ENCODE measurements around the gene GLMN.
"Not testable (repeated sequence)": the region's sequence is repeated elsewhere in the genome, so short reads cannot be mapped to it uniquely, and the experiment has no call there.

Gene GLMN

DNA sequence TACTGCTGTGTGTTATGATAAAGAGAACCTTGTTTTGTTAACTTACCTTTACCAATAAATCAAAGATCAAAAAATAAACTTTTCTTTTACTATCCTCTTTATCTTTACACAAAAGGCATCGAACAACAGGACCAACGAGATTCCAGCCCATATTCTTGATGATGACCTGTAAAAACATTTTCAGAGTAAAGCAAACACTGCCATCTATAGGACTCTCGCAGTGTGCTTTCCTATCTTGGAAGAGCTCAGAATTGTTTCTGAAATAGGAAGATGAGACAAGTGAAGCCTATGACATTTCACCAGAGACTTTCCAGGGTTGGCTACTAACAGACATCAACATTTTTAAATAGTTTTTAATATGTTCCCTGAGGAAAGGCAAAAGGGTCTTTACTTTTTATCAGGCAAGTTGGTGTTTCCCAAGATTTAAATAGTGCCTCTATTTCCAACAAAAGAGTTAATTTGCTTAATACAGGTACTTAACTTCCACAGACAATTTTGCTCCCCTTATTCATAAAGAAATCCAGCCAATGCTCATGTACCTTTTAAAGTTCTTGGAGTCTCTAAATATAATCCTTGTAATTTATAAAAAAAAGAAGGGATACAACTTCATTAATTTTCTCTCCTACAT, 7.3 kb downstream of the GLMN start:
- no peaks in the 10 kb centered on the region for H3K9me3 ChIP-seq (ENCODE audit: control insufficient read depth, low read length)
- H3K27me3 ChIP-seq (replicated peaks; ENCODE audit: control insufficient read depth, insufficient read depth, low read length), result no peaks in the 10 kb centered on the region
- H3K9ac ChIP-seq (ENCODE audit: low read length), result no peak overlapping the region
- DNase-seq (ENCODE audit: low read depth), result peak; percentile 83
- no peak overlapping the region for H3K4me3 ChIP-seq (ENCODE audit: low read length)
- peaks cover 41% of the 10 kb centered on the region for H3K36me3 ChIP-seq (ENCODE audit: control insufficient read depth, insufficient read depth, low read length, severe bottlenecking)
- H3K4me1 ChIP-seq (ENCODE audit: control insufficient read depth, insufficient read depth, low read length), result peaks cover 6% of the 10 kb centered on the region

DNA sequence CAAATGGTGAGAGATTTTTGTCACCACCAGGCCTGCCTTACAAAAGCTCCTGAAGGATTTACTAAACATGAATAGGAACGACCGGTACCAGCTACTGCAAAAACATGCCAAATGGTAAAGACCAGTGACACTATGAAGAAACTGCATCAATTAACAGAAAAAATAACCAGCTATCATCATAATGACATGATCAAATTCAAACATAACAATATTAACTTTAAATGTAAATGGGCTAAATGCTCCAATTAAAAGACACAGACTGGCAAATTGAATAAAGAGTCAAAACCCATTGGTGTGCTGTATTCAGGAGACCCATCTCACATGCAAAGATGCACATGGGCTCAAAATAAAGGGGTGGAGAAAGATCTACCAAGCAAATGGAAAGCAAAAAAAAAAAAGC, 17.4 kb downstream of the GLMN start:
- H3K4me3 ChIP-seq (ENCODE audit: low read length); H3K4me1 ChIP-seq (ENCODE audit: control insufficient read depth, insufficient read depth, low read length); H3K9me3 ChIP-seq (ENCODE audit: control insufficient read depth, low read length); DNase-seq (ENCODE audit: low read depth); H3K9ac ChIP-seq (ENCODE audit: low read length); H3K27me3 ChIP-seq (replicated peaks; ENCODE audit: control insufficient read depth, insufficient read depth, low read length): not testable (repeated sequence)
- peaks cover 10% of the 10 kb centered on the region for H3K36me3 ChIP-seq (ENCODE audit: control insufficient read depth, insufficient read depth, low read length, severe bottlenecking)

DNA sequence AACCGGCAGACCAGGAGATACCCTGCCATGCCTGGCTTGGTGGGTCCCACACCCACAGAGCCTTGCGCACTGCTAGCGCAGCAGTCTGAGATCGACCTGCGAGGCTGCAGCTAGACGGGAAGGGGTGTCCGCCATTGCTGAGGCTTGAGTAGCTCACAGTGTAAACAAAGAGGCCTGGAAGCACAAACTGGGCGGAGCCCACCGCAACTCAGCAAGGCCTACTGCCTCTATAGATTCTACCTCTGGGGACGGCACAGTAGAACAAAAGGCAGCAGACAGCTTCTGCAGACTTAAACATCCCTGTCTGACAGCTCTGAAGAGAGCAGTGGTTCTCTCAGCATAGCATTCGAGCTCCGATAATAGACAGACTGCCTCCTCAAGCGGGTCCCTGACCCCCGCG, 19.0 kb downstream of the GLMN start:
- DNase-seq (ENCODE audit: low read depth); H3K27me3 ChIP-seq (replicated peaks; ENCODE audit: control insufficient read depth, insufficient read depth, low read length); H3K4me3 ChIP-seq (ENCODE audit: low read length); H3K9ac ChIP-seq (ENCODE audit: low read length); H3K9me3 ChIP-seq (ENCODE audit: control insufficient read depth, low read length); H3K4me1 ChIP-seq (ENCODE audit: control insufficient read depth, insufficient read depth, low read length): not testable (repeated sequence)
- peaks cover 13% of the 10 kb centered on the region for H3K36me3 ChIP-seq (ENCODE audit: control insufficient read depth, insufficient read depth, low read length, severe bottlenecking)

DNA sequence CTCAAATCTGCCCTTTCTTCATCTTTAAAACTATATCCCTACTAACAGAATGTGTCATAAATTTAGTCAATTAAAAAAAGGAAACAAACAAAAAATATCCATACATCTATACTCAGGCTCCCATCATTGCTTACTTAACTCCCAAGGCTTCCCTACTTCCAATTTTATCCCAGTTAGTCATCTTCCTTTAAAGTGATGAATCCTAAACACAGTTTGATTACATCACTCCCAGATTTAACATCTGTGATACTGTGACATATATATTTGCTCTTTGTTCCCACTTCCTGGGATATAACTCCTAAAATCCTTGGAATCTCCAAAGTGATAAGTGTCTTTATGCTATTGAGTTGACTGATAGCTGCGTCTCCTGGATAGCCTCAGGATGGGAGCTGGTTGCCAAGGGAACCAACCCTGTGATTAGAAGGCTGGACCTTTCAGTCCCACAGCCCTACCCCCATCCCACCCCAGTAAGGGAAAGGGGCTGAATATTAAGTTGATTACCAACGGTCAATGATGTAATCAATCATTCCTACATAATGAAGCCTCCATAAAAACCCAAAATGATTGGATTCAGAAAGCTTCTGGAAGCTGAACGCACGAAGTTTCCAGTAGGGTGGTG, 21.6 kb downstream of the GLMN start:
- H3K4me3 ChIP-seq (ENCODE audit: low read length), result no peak overlapping the region
- DNase-seq (ENCODE audit: low read depth), result peak; percentile 11
- no peaks in the 10 kb centered on the region for H3K9me3 ChIP-seq (ENCODE audit: control insufficient read depth, low read length)
- no peaks in the 10 kb centered on the region for H3K4me1 ChIP-seq (ENCODE audit: control insufficient read depth, insufficient read depth, low read length)
- no peak overlapping the region for H3K9ac ChIP-seq (ENCODE audit: low read length)
- peaks cover 30% of the 10 kb centered on the region for H3K36me3 ChIP-seq (ENCODE audit: control insufficient read depth, insufficient read depth, low read length, severe bottlenecking)
- no peaks in the 10 kb centered on the region for H3K27me3 ChIP-seq (replicated peaks; ENCODE audit: control insufficient read depth, insufficient read depth, low read length)

DNA sequence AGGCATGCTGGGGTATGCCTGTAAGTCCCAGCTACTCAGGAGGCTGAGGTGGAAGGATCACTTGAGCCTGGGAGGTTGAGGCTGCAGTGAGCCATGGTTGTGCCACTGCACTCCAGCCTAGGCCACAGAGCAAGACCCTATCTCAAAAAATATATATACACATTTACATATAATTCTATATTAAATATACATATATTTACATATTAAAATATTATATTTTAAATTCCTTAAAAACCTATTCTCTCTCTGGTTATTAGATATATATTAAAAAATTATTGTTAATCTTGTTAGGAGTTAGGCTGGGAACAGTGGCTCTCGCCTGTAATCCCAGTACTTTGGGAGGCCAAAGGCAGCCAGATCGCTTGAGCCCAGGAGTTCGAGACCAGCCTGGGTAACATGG, 22.7 kb downstream of the GLMN start:
- Histone ChIP-seq H3K27me3 (replicated peaks; ENCODE audit: control insufficient read depth, insufficient read depth, low read length) (no peaks in the 10 kb centered on the region), H3K4me3 (ENCODE audit: low read length) (no peak overlapping the region), H3K4me1 (ENCODE audit: control insufficient read depth, insufficient read depth, low read length) (no peaks in the 10 kb centered on the region), H3K9ac (ENCODE audit: low read length) (no peak overlapping the region), H3K36me3 (ENCODE audit: control insufficient read depth, insufficient read depth, low read length, severe bottlenecking) (peaks cover 32% of the 10 kb centered on the region), H3K9me3 (ENCODE audit: control insufficient read depth, low read length) (no peaks in the 10 kb centered on the region)
- no peak for DNase-seq (ENCODE audit: low read depth)

DNA sequence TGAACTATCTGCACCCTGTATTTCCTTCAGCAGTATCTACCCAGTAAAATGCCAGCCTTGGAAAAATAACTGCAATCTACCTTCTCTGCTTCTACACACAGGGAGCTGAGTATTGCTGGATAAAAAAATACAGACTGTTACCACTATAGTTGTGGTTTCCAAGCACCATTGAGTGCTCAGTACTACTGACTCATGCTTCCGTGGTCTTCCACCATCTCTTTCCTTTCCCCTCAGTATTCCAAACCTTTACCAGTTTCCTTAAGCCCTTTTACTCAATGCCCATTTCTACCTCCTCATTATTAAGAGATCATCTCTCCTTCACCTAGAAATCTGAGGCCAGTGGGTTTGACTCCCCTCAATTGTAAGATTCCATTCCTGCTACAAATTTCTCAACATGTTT, 23.8 kb downstream of the GLMN start:
- Histone ChIP-seq H3K36me3 (ENCODE audit: control insufficient read depth, insufficient read depth, low read length, severe bottlenecking) (peaks cover 38% of the 10 kb centered on the region), H3K9ac (ENCODE audit: low read length) (no peak overlapping the region), H3K27me3 (replicated peaks; ENCODE audit: control insufficient read depth, insufficient read depth, low read length) (no peaks in the 10 kb centered on the region), H3K4me1 (ENCODE audit: control insufficient read depth, insufficient read depth, low read length) (no peaks in the 10 kb centered on the region), H3K9me3 (ENCODE audit: control insufficient read depth, low read length) (no peaks in the 10 kb centered on the region), H3K4me3 (ENCODE audit: low read length) (no peak overlapping the region)
- DNase-seq (ENCODE audit: low read depth), result no peak

DNA sequence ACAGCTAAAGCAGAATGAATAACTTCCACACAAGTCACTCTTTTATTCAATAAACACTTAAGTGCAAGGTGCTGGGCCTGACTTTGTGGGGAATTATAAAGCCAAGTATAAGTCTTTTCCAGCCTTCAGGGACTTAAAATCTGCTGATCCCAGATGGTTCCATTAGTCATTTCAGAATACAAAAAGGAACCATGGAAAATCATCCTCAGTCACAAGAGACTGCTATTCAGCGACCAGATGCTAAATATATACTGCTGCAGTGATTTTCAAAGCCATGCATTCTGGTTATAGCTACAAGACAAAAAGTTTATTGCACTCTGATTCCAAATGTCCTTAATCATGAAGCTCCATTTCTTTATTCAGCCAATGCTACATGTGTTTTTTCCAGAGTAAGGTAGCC, 25.7 kb downstream of the GLMN start:
- no peak overlapping the region for H3K4me3 ChIP-seq (ENCODE audit: low read length)
- H3K36me3 ChIP-seq (ENCODE audit: control insufficient read depth, insufficient read depth, low read length, severe bottlenecking), result peaks cover 47% of the 10 kb centered on the region
- DNase-seq (ENCODE audit: low read depth), result no peak
- H3K4me1 ChIP-seq (ENCODE audit: control insufficient read depth, insufficient read depth, low read length), result no peaks in the 10 kb centered on the region
- no peaks in the 10 kb centered on the region for H3K27me3 ChIP-seq (replicated peaks; ENCODE audit: control insufficient read depth, insufficient read depth, low read length)
- no peaks in the 10 kb centered on the region for H3K9me3 ChIP-seq (ENCODE audit: control insufficient read depth, low read length)
- H3K9ac ChIP-seq (ENCODE audit: low read length), result no peak overlapping the region

DNA sequence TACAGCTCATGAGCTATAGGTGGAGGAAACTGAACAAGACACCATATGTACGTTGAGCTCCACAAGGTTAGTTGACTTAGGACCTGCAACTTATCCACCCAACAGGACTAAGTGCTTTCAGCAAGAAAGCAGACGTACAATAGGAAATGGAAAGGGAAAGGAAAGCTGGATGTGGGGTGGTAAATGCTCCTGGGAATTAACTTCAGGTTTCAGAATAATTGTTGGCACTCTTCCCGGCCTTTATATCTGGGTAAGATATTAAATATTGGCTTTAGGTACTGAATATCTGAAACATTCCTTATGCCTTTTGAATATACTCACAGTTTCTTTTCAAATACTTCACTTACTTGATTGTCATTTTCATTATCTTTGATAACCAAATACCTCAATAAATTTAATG, 36.3 kb downstream of the GLMN start:
- no peaks in the 10 kb centered on the region for H3K9me3 ChIP-seq (ENCODE audit: control insufficient read depth, low read length)
- DNase-seq (ENCODE audit: low read depth), result no peak
- H3K36me3 ChIP-seq (ENCODE audit: control insufficient read depth, insufficient read depth, low read length, severe bottlenecking), result peaks cover 44% of the 10 kb centered on the region
- H3K9ac ChIP-seq (ENCODE audit: low read length), result no peak overlapping the region
- H3K4me3 ChIP-seq (ENCODE audit: low read length), result no peak overlapping the region
- no peaks in the 10 kb centered on the region for H3K4me1 ChIP-seq (ENCODE audit: control insufficient read depth, insufficient read depth, low read length)
- no peaks in the 10 kb centered on the region for H3K27me3 ChIP-seq (replicated peaks; ENCODE audit: control insufficient read depth, insufficient read depth, low read length)

DNA sequence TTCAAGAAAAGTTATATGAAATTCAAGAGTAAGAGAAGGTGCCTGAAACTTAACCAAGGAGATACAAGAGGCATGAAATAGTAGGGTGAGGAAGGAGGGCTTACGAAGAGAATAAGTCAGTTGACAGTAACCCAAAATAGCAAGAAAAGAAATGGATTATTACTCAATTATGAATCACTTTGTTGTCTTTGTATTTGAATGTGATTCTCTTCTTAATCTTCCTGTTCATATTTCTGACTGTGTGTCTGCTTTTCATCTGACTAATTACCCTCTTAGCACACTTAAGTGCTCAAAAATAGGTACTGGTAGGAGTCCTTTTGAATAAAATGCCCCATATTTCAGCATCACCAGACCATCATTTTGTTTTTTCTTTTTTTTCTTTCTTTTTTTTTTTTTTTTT, 39.4 kb downstream of the GLMN start:
- Histone ChIP-seq H3K36me3 (ENCODE audit: control insufficient read depth, insufficient read depth, low read length, severe bottlenecking) (peaks cover 40% of the 10 kb centered on the region), H3K27me3 (replicated peaks; ENCODE audit: control insufficient read depth, insufficient read depth, low read length) (no peaks in the 10 kb centered on the region), H3K9me3 (ENCODE audit: control insufficient read depth, low read length) (peaks cover 10% of the 10 kb centered on the region), H3K4me1 (ENCODE audit: control insufficient read depth, insufficient read depth, low read length) (no peaks in the 10 kb centered on the region), H3K9ac (ENCODE audit: low read length) (no peak overlapping the region), H3K4me3 (ENCODE audit: low read length) (no peak overlapping the region)
- DNase-seq (ENCODE audit: low read depth), result peak; percentile 2

DNA sequence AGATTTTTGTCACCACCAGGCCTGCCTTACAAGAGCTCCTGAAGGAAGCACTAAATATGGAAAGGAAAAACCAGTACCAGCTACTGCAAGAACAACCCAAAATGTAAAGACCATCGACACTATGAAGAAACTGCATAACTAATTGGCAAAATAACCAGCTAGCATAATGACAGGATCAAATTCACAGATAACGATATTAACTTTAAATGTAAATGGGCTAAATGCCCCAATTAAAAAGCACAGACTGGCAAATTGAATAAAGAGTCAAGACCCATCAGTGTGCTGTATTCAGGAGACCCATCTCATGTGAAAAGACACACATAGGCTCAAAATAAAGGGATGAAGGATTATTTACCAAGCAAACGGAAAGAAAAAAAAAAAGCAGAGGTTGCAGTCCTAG, 44.1 kb downstream of the GLMN start:
- H3K4me1 ChIP-seq (ENCODE audit: control insufficient read depth, insufficient read depth, low read length); H3K9ac ChIP-seq (ENCODE audit: low read length); DNase-seq (ENCODE audit: low read depth); H3K27me3 ChIP-seq (replicated peaks; ENCODE audit: control insufficient read depth, insufficient read depth, low read length); H3K9me3 ChIP-seq (ENCODE audit: control insufficient read depth, low read length); H3K4me3 ChIP-seq (ENCODE audit: low read length): not testable (repeated sequence)
- peaks cover 26% of the 10 kb centered on the region for H3K36me3 ChIP-seq (ENCODE audit: control insufficient read depth, insufficient read depth, low read length, severe bottlenecking)

DNA sequence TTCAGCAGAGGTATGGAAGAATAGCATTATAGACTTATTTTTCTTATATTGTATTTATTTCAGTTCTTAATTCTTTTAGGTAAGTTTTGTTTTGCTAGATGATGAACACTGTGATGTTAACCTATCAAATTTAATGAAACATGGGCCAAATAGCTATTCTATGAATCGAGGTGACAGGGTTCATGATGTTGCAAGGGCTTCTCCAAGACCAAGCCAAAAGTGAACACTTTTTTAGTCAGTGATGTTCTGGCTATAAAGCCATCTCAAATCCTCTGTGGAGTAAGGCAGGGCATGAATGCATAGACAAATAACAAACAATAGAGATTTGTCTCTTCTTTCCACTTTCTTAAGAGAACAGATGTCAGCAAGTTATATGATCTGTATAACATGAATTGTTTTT, 54.4 kb downstream of the GLMN start:
- Histone ChIP-seq H3K27me3 (replicated peaks; ENCODE audit: control insufficient read depth, insufficient read depth, low read length) (no peaks in the 10 kb centered on the region), H3K9me3 (ENCODE audit: control insufficient read depth, low read length) (no peaks in the 10 kb centered on the region), H3K4me1 (ENCODE audit: control insufficient read depth, insufficient read depth, low read length) (no peaks in the 10 kb centered on the region), H3K9ac (ENCODE audit: low read length) (no peak overlapping the region), H3K36me3 (ENCODE audit: control insufficient read depth, insufficient read depth, low read length, severe bottlenecking) (peaks cover 25% of the 10 kb centered on the region), H3K4me3 (ENCODE audit: low read length) (no peak overlapping the region)
- peak; percentile 15 for DNase-seq (ENCODE audit: low read depth)

DNA sequence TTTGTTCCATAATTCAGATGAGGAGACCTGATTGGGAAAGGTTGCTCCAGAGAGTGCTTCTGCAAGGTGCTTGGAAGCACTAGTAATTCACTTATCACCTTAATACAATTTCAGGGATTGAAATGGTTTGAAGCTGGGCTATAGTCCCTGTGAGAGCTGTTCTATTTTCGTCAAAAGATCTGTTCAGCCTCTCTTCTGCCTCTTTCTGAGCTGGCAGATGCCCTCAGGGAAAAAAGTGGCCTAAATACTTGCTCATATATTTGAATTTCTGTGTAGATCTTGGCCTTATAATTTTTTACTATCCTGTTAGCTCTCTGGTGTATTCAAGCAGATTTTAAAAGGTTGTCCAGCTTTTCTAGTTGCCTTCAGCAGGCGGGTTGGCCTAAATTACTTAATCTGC, 58.8 kb downstream of the GLMN start:
- H3K4me3 ChIP-seq (ENCODE audit: low read length), result no peak overlapping the region
- no peaks in the 10 kb centered on the region for H3K9me3 ChIP-seq (ENCODE audit: control insufficient read depth, low read length)
- H3K4me1 ChIP-seq (ENCODE audit: control insufficient read depth, insufficient read depth, low read length), result no peaks in the 10 kb centered on the region
- H3K9ac ChIP-seq (ENCODE audit: low read length), result no peak overlapping the region
- DNase-seq (ENCODE audit: low read depth), result peak; percentile 22
- no peaks in the 10 kb centered on the region for H3K36me3 ChIP-seq (ENCODE audit: control insufficient read depth, insufficient read depth, low read length, severe bottlenecking)
- no peaks in the 10 kb centered on the region for H3K27me3 ChIP-seq (replicated peaks; ENCODE audit: control insufficient read depth, insufficient read depth, low read length)
